Ecto neural progenitor cell (in vitro differentiated cells): ENCODE measurements around the gene MCFD2.

Experiments used
- DNase-seq: peaks from one replicate; pipeline ENCODE4 v3.0.0-alpha.2; 2018; ENCODE audit warnings: low spot score

MCFD2 gene

GRCh38 chr2:46915281-46915810 is at the start of gene MCFD2:
Gene MCFD2 (minus strand): TSS chr2:46915806. CDS start chr2:46909171, 6,635 bp downstream.
- DNase-seq = no peak

DNA sequence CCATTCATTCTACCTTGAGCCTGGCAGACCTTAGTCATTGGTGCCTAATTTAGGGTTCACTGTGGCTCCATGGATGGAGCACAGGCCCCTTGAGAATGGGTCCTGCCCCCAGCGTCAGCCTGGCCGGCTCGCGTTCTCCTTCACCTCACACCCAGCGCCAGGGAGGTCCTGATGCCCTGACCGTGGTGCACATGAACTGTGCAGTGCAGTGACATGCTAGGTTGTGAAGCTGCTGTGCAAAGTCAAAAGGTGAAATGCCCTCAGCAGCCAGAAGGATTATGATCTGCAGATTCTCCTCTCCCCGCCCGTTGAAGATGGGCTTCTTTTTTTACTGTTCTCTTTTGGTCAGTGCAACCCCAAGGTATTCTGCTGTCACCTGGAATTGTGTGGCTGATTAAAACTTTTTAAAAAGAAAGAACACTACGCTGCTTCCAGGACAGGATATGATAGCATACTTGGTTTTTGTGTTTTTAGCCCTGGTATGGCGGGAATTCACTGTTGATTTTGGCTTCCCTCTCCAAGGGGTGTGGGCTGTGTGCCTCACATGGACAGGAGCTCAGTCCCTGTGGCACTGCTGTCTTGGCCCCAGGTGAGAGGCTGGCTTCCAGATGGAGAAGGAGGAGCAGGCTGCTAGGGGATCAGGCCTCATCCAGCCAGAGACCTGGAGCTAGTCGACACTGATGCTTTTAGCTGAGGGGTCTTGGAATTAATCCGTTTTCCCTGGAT is 49.4 kb upstream of the MCFD2 start:
- no peak for DNase-seq

DNA sequence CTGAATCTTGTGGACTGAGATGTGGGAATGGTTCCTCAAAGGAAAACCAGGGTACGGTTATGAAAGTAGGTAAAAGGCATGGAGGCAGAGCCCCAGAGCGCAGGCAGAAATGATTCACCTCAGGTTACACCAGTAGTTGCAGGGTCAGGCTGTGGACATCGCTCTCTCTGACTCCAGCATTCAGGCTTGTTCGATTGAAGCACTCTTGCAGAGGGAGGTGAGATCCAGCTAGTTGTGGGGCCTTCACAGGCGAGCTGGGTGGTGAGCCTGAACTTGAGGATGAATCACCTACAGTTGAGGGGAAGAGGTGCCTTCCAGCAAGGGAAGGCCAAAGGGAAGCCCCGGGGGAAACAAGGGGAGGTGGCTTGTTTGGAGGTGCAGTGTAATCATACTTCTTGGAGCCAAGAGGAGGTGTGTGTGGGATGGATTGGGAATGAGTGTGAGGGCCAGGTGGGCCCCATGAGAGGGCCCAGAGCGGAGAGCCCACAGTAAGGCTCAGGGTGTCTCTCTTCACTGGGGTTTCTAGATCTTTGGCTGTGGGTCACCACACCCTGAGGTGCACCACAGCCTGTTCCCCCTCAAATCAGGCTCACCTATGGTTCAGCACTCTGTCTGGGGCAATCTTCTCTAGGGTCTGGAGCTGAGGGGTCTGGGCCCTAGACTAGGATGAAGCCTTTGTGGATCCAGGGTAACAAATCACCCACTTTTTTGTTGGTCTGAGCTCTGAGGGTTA is 48.5 kb upstream of the MCFD2 start:
- no peak for DNase-seq

DNA sequence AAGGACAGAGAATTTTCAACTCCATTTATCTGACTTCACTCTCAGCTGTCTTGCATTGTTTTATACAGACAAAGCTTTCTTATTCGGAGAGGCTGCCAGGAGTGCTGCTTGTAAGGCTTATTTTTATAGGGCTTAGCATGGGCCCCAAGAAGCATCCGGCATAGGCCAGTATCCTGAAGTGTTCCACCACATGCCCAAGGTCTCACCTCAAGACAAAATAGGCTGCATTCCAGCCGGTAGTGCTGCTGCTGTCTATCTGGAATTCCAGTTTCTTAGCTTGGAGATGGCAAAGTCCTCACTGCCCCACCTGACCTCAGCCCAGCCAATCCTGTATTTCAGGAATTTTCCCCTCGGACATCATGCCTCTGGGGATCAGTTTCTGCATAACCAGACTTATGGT is 47.6 kb upstream of the MCFD2 start:
- DNase-seq = no peak

DNA sequence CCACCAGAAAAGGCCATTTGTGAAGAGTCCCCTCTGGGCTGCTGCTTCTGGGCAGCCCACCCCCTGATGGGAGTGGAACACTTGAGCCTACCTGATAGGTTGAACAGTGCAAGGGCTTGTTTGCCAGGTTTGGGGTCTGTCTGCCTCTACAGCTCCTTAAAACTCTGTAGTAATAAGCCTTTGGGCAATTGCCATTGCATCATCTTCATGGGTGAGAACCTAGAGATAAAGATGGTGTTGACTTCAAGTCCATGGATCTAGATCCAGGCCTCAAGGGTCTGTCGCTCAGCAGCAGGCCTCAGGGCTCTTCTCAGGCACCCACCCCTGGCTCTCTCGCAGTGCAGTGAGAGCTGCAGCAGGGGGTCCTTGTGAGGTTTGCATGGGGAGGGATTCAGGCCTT is 47.1 kb upstream of the MCFD2 start:
- no peak for DNase-seq

DNA sequence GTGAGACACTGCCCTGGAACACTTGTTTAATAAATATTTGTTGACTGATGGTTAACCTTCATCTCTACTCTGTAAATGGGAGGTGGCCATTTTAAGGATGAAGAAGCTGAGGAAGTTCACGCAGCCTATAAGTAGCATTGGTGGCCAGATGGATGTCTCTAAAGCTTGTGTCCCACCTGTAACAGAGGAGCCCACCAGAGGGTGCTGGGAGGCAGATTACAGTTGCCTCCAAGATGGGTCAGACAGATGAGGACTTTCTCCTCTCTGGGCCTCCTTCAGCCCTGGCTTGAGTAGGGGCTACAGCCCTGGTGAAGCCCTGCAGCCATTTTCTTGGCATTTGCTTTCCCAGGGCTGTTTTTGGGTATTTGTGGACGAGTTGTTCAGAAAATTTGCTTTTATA is 45.0 kb upstream of the MCFD2 start:
- no peak for DNase-seq

DNA sequence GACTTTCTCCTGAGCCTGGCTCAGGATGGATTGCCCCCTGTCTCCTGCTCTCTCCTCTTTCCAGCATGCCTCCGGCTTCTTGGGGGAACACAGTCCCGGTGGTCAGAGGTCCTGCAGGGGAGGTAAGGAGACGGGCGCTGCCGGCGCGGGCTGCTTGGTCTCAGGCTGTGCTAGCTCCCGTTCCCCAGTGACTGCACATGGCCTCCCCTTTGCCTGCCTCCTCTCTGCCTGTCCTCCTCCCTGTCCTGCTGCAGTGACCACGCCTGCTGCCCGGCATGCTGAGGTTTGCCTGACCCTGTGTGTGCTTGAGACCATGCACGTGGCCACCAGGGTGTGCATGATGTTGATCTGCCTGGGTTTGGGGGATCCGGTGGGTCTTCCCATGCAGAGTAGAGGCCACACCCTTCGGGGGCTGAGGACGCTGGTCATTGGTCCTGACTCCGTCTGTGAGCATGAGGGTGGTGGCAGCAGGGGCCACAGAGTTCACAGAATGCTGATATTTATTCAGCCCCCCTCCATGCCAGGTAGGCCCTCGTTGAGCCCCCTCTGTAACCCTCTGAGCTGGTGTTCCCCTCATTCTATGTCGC is 42.9 kb upstream of the MCFD2 start:
- DNase-seq = no peak

- no peak for DNase-seq
Measured at GRCh38 chr2:46956981-46957531, 41.5 kb upstream of the MCFD2 start.

DNA sequence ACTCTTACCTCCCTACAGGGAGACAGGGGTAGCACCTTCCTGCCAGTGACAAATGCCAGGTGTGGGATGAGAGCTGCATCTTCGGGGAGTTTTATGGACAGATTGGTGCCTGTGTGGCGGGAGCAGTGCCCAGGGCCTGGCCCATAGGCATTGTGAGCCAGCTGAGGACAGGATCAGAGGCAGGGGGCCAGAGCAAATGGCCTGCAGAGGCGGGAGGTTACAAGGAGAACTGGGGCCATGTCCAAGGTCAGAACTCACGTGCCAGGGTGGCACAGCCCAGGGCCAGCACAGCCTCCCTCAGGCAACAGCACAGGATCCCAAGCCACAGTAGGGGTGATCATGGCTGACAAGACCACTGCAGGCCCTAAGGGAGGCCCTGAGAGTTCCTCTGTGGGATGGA is 40.2 kb upstream of the MCFD2 start:
- no peak for DNase-seq

- DNase-seq = peak; percentile 54
Measured at GRCh38 chr2:46954951-46955571, 39.5 kb upstream of the MCFD2 start.

DNA sequence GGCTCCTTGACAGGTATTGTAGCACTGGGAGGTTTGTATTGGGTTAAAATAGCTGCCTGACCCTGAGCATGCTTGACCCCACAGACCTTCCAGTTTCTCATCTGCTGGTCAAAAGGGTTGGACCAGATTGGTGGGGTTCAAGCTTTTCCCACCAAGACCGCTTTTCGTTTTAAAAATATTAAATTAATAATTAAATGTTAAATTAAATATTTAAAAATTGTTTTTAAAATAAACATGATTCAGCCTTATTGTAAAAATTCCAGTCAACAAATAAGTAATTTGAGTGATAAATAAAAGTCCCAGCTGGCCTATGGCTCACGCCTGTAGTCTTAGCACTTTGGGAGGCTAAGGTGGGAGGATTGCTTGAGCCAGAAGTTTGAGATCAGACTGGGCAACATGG is 36.6 kb upstream of the MCFD2 start:
- no peak for DNase-seq

- no peak for DNase-seq
Measured at GRCh38 chr2:46951290-46952064, 35.9 kb upstream of the MCFD2 start.

- DNase-seq = no peak
Measured at GRCh38 chr2:46950314-46950713, 34.7 kb upstream of the MCFD2 start.

DNA sequence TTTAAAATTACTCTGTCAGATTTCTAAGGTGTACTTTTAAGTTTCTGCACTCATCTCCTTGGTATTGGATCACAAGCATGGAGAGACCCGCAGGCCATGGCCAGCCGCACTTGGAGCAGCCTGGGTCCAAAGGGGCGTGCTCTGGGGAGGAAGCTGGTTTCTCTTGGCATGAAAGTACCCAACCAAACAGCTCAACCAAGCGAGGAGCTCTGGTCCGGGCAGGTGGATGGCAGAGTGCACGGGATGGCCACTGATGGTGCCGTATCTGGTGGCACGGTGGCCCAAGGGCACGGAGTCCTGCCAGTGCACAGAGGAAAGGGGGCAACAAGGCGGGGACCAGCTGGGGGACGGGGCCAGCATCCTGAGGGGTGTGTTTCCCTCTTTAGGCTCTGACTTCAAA is 32.2 kb upstream of the MCFD2 start:
- DNase-seq = no peak

DNA sequence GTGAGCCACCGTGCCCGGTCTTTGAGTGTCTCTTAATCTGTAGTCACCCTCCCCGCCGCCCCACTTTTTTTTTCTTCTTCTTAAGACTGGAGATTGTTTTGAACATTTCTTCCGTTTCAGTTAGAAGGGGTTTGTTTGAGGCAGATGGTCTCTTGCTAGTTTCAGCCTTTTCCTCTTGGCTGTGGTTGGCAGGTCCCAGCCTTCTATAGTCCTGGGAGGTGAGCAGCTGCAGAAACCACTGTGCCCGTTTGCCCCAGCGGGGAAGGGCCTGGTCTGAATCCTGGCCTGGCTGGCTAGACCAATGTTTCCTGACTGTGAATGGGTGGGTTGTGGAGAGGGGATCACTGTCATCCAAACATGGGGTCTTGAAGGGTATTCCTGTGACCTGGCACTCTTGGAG is 30.1 kb upstream of the MCFD2 start:
- DNase-seq = no peak

GRCh38 chr2:46943881-46944798 is 28.5 kb upstream of the MCFD2 start:
- no peak for DNase-seq

GRCh38 chr2:46942891-46943626 is 27.5 kb upstream of the MCFD2 start:
- no peak for DNase-seq

- no peak for DNase-seq
Measured at GRCh38 chr2:46942143-46942526, 26.5 kb upstream of the MCFD2 start.

GRCh38 chr2:46939626-46940359 is 24.2 kb upstream of the MCFD2 start:
- DNase-seq = no peak
